Activated T-helper 2 cell treated with anti-CD3 and anti-CD28 coated beads, Interferon-gamma antibody, Interleukin-2, Interleukin-4, amounts not matched to agents 10 μg/mL and 5 μg/mL and 100 μg/mL, durations not matched to agents 14 hours and 24 hours and 36 hours (primary cell): Measurements from ENCODE around the gene ADGRD2. TPM values are rescaled to one million over a fixed set of nuclear protein-coding genes. Genes with fewer than 3 reads are reported as not detected.

Experiments
- DNase-seq: peaks from one replicate; pipeline ENCODE4 v3.0.0; 2021; ENCODE audit warnings: low spot score
- H3K27ac Mint-ChIP-seq: one replicate; pipeline ENCODE4 v1.8.0; 2021; ENCODE audit warnings: mixed read lengths
- H3K27me3 Mint-ChIP-seq: one replicate; pipeline ENCODE4 v1.8.0; 2021; ENCODE audit warnings: low read depth, mixed read lengths
- H3K36me3 Mint-ChIP-seq: one replicate; pipeline ENCODE4 v1.8.0; 2021; ENCODE audit warnings: low read depth, mixed read lengths
- H3K4me1 Mint-ChIP-seq: one replicate; pipeline ENCODE4 v1.8.0; 2021; ENCODE audit warnings: low read depth, mixed read lengths
- H3K4me3 Mint-ChIP-seq: one replicate; pipeline ENCODE4 v1.8.0; 2021; ENCODE audit warnings: low read depth, mild to moderate bottlenecking, moderate library complexity, mixed read lengths
- H3K9me3 Mint-ChIP-seq: one replicate; pipeline ENCODE4 v1.8.0; 2021; ENCODE audit warnings: mixed read lengths
- intact Hi-C: fragments of 100-400 bp; cut with micrococcal nuclease; formaldehyde crosslinking; loops from one replicate; pipeline ENCODE4 v1.15.1; 2023
- total RNA-seq: library from RNA; stranded (reverse); gene quantifications from 2 replicates; pipeline ENCODE4 v1.2.3, GENCODE V29; 2022

Gene ADGRD2
- total RNA-seq, 1 donor from 2014 or later, result not detected

DNA sequence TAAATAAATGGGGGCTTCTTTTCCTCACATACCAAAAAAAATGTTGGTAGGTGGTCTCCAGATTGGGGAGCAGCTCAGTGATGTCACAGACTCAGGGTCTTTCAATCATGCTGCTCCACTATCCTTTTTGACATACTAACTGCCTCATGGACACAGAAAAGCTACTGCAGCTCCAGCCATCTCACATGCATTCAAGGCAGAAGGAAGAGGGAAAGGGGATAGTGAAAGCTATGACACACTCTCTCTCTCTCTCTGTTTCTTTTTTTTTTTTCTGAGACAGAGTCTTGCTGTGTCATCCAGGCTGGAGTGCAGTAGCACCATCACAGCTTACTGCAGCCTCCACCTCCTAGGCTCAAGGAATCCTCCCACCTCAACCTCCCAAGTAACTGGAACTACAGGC is 7.9 kb upstream of the ADGRD2 start:
- H3K4me3 Mint-ChIP-seq, result no peak overlapping the region
- H3K27ac Mint-ChIP-seq, result no peak overlapping the region
- peaks cover 18% of the 10 kb centered on the region for H3K27me3 Mint-ChIP-seq
- H3K4me1 Mint-ChIP-seq, result no peaks in the 10 kb centered on the region
- intact Hi-C loops, result no loop called here
- H3K9me3 Mint-ChIP-seq, result no peaks in the 10 kb centered on the region
- H3K36me3 Mint-ChIP-seq, result no peaks in the 10 kb centered on the region
- DNase-seq, result no peak

DNA sequence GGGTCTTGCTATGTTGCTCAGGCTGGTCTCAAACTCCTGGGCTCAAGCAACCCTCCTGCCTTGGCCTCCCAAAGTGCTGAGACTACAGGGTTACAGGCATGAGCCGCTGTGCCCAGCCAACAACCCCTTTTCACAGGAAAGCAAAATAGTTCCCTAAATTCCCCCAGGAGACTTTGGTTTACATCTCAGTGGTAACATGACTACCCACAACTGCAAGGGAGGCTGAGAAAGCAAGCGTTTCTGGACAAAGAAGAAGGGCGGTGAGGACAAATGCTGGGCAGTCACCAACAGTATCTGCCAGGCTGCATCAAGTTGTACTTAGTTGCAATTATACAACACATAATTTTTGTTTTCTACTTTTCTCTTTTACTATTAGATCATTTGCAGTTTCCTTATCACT is 7.4 kb upstream of the ADGRD2 start:
- Mint-ChIP-seq H3K9me3 (no peaks in the 10 kb centered on the region), H3K27ac (no peak overlapping the region), H3K27me3 (peaks cover 18% of the 10 kb centered on the region), H3K4me3 (no peak overlapping the region), H3K36me3 (no peaks in the 10 kb centered on the region), H3K4me1 (no peaks in the 10 kb centered on the region)
- no peak for DNase-seq
- intact Hi-C loops, result no loop called here

DNA sequence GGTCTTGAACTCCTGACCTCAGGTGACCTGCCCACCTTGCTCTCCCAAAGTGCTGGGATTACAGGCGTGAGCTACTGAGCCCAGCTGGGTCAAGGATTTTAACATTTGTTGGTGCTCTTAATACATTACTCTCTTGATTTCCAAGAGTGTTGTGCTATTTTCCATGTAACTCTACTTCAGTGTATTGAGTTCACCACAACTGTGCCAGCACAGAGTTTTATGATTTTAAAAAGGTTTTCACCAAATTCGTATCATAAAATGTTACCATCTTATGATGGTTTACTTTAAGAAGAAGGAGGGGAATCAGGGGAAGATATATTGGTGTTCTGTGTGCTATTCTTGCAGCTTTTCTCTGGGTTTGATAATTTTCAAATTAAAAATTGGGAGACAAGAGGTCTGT is 6.6 kb upstream of the ADGRD2 start:
- Mint-ChIP-seq H3K4me3 (no peak overlapping the region), H3K9me3 (no peaks in the 10 kb centered on the region), H3K27ac (no peak overlapping the region), H3K36me3 (no peaks in the 10 kb centered on the region), H3K27me3 (peaks cover 18% of the 10 kb centered on the region), H3K4me1 (no peaks in the 10 kb centered on the region)
- intact Hi-C loops, result no loop called here
- no peak for DNase-seq

DNA sequence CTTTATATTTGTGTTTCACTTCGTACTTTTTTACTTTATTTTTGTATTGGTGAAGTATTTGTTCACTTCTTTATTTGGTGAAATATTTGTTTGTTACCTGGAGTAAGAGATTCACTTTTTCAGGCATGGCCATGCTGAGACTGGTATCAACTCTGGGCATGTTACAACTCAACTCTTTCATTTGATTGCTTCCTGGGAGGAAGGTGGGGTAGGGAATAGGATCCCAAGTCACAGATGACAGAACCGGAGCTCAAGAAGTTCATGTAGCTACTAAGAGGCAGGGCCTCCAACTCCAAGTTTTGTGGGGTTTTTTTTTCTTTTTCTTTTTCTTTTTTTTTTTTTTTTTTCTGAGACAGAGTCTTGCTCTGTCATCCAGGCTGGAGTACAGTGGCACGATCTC is 6.1 kb upstream of the ADGRD2 start:
- DNase-seq, result no peak
- intact Hi-C loops, result no loop called here
- H3K27me3 Mint-ChIP-seq, result peaks cover 18% of the 10 kb centered on the region
- H3K4me1 Mint-ChIP-seq, result no peaks in the 10 kb centered on the region
- H3K36me3 Mint-ChIP-seq, result no peaks in the 10 kb centered on the region
- H3K9me3 Mint-ChIP-seq, result no peaks in the 10 kb centered on the region
- no peak overlapping the region for H3K27ac Mint-ChIP-seq
- H3K4me3 Mint-ChIP-seq, result no peak overlapping the region

DNA sequence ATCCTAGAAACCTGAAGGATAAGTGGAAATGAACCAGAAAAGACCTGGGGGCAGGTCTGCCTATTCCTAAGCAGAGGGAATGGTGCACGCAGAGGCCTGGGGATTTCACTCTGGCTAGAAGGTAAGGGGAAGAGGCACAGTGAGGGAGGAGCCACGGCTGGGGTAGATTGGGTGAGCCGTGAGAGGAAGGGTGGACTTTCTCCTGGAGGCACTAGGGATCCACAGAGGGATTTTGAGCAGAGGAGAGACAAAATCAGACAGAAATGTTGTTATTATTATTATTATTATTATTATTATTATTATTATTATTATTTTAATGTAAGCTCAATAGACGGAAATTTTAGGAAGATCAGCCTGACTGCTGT is 3.0 kb upstream of the ADGRD2 start:
- H3K27ac Mint-ChIP-seq, result no peak overlapping the region
- DNase-seq, result no peak
- H3K4me3 Mint-ChIP-seq, result no peak overlapping the region
- no peaks in the 10 kb centered on the region for H3K9me3 Mint-ChIP-seq
- no peaks in the 10 kb centered on the region for H3K36me3 Mint-ChIP-seq
- intact Hi-C loops, result no loop called here
- no peaks in the 10 kb centered on the region for H3K4me1 Mint-ChIP-seq
- H3K27me3 Mint-ChIP-seq, result peaks cover 29% of the 10 kb centered on the region

DNA sequence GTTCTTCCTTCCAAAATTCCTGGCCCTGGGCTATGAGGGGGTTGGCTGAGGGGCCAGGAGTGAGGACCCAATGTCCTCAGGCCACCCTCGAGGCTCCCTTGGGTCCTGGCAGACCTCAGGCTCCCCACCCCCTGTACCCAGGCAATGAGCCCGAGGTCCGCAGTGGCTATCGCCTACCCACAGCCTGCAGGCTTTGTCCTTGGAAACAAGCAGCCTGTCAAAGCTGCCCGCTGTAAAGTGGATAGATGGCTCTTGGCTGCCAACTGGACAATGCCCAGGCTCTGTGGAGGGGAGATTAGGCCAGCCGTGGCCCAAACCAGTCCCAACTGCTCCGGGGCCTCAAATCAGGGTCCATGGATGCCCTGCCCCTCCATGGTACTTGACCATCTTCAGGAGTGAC is 2.2 kb upstream of the ADGRD2 start:
- H3K4me3 Mint-ChIP-seq, result no peak overlapping the region
- H3K27ac Mint-ChIP-seq, result no peak overlapping the region
- intact Hi-C loops, result no loop called here
- H3K4me1 Mint-ChIP-seq, result no peaks in the 10 kb centered on the region
- no peaks in the 10 kb centered on the region for H3K9me3 Mint-ChIP-seq
- no peaks in the 10 kb centered on the region for H3K36me3 Mint-ChIP-seq
- peaks cover 30% of the 10 kb centered on the region for H3K27me3 Mint-ChIP-seq
- DNase-seq, result no peak

DNA sequence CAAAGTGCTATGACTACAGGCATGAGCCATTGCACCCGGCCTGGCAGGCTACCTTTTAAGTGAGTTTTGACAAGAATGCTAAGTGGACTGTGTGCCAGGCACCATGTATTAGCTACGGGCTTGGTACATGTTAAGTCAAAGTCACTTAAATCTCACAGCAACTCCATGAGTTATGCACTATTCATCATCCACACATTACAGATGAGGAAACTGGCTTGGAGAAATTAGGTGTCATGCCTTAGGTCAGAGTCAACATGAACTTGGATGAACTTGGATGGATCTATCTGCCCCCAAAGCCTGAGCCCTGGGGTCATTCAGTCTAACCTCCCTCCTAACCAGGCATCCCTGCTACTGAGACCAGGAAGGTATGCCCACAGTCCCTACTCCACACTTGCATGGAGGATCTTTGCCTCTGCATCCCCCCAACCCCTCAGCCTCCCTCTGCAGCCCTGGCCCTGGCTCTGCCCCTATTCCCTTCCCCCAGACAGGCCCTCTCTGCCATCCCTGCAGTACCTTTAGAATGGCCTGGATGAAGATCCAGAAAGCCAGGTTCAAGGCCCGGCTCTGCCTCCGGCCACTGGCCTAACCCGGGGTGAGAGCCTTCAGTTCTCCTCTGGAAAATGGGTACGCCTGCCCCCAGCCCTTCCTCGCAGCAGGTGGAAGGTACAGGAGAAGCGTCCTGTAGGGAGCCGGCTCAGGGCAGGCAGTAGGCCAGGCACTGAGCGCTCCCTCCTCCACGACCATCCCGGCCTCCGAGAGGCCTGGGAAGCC is 685 bp upstream of the ADGRD2 start:
- intact Hi-C loops, result no loop called here
- Mint-ChIP-seq H3K4me3 (no peak overlapping the region), H3K27ac (no peak overlapping the region), H3K27me3 (peaks cover 28% of the 10 kb centered on the region), H3K4me1 (no peaks in the 10 kb centered on the region), H3K36me3 (no peaks in the 10 kb centered on the region), H3K9me3 (no peaks in the 10 kb centered on the region)
- no peak for DNase-seq

DNA sequence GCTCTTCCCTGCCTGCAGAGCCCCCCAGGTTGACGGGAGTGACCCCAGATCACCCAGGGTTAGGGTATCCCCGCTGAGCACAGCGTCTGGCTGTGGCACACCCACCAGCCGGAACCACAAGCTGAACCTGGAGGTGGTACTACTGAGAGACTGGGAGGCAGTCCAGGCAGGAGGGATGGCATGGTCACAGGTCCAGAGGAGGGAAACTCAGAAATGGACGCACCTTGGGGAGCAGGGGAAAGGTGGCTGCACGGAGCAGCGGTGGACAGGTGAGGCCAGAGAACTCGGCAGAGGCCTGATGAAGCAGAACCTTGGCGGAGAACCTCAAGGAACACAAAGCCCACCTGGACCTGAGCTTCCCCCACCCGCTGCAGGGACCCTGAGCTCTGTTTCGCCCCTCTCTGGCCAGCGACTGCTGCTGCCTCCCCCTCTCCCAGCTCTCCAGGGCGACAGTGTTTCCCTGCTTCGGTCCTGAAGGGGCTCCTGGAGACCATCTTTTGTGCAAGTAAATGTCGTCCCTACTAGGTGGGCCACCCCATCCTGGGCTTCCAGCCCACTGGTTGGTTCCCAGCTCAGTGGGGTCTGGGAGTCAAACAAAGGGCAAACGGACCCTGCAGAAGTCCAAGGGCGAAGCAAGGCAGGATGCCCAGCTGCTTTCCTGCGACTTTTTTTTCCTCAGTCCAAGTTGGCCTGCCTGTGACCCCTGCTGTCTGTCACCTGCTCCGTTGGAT is 845 bp downstream of the ADGRD2 start:
- H3K27ac Mint-ChIP-seq, result no peak overlapping the region
- no peaks in the 10 kb centered on the region for H3K9me3 Mint-ChIP-seq
- H3K36me3 Mint-ChIP-seq, result no peaks in the 10 kb centered on the region
- intact Hi-C loops, result no loop called here
- H3K4me3 Mint-ChIP-seq, result no peak overlapping the region
- no peak for DNase-seq
- H3K27me3 Mint-ChIP-seq, result peaks cover 28% of the 10 kb centered on the region
- H3K4me1 Mint-ChIP-seq, result no peaks in the 10 kb centered on the region

DNA sequence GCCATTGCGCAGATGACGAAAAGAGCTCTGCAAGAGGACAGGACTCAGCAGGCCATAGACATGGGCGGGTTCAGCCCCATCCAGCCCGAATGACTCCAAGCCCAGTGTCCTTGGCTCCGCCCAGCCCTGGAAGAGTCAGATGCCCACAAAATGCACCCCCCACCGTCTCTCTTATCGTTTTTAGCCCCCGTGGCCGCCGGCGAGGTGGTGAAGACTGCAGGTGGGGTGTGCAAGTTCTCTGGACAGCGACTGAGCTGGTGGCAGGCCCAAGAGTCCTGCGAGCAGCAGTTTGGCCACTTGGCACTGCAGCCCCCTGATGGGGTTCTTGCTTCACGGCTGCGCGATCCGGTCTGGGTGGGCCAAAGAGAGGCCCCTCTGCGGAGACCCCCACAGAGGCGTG is 2.1 kb downstream of the ADGRD2 start:
- Mint-ChIP-seq H3K4me1 (no peaks in the 10 kb centered on the region), H3K4me3 (no peak overlapping the region), H3K36me3 (no peaks in the 10 kb centered on the region), H3K27me3 (peaks cover 28% of the 10 kb centered on the region), H3K27ac (no peak overlapping the region), H3K9me3 (no peaks in the 10 kb centered on the region)
- intact Hi-C loops, result no loop called here
- no peak for DNase-seq

DNA sequence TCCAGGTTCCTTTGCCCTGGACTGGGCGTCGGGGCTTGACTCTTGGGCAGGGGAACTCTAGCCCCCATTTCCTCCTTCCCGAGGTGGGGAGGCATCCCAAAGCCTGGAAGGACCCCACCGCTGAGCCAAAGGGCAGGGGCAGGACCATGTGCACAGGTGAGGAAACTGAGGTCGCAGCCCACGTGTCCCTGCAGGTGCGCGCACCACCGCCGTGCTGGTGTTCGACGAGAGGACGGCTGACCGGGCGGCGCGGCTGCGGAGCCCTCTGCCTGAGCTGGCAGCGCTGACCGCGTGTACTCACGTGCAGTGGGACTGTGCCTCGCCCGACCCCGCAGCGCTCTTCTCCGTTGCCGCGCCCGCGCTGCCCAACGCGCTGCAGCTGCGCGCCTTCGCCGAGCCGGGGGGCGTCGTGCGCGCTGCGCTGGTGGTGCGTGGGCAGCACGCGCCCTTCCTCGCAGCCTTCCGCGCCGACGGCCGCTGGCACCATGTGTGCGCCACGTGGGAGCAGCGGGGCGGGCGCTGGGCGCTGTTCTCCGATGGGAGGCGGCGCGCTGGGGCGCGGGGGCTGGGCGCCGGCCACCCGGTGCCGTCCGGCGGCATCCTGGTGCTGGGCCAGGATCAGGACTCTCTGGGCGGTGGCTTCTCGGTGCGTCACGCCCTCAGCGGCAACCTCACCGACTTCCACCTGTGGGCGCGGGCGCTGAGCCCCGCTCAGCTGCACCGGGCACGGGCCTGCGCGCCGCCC is 2.8 kb downstream of the ADGRD2 start:
- no peaks in the 10 kb centered on the region for H3K9me3 Mint-ChIP-seq
- no peak overlapping the region for H3K27ac Mint-ChIP-seq
- no peak for DNase-seq
- intact Hi-C loops, result no loop called here
- H3K4me3 Mint-ChIP-seq, result no peak overlapping the region
- no peaks in the 10 kb centered on the region for H3K4me1 Mint-ChIP-seq
- H3K27me3 Mint-ChIP-seq, result peaks cover 28% of the 10 kb centered on the region
- H3K36me3 Mint-ChIP-seq, result no peaks in the 10 kb centered on the region

DNA sequence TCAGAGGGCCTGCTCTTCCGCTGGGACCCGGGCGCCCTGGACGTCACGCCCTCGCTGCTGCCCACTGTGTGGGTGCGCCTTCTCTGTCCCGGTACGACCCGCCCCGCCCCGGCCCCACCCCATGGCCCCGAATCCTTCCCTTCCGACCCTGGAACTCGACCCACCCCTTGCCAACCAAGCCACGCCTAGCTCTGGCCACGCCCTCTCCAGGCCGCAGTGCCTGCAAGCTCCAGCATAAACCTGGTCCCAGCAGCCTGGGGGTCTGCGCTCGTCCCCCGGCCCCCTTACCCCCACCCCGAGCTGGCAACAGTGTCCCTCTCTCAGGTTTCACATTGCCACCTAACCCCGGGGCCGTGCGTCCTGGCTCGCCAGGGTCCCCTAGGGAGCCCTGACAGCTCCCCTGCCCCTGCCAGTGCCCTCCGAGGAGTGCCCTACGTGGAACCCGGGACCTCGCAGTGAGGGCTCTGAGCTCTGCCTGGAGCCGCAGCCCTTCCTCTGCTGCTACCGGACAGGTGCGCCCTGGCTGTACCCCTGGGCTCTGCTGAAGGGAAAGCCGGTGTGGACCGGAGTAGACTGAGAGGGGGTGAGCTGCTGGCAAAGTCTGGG is 3.4 kb downstream of the ADGRD2 start:
- no peak for DNase-seq
- intact Hi-C loops, result no loop called here
- H3K4me1 Mint-ChIP-seq, result no peaks in the 10 kb centered on the region
- H3K27me3 Mint-ChIP-seq, result peaks cover 28% of the 10 kb centered on the region
- H3K27ac Mint-ChIP-seq, result no peak overlapping the region
- no peaks in the 10 kb centered on the region for H3K36me3 Mint-ChIP-seq
- H3K9me3 Mint-ChIP-seq, result no peaks in the 10 kb centered on the region
- H3K4me3 Mint-ChIP-seq, result no peak overlapping the region

DNA sequence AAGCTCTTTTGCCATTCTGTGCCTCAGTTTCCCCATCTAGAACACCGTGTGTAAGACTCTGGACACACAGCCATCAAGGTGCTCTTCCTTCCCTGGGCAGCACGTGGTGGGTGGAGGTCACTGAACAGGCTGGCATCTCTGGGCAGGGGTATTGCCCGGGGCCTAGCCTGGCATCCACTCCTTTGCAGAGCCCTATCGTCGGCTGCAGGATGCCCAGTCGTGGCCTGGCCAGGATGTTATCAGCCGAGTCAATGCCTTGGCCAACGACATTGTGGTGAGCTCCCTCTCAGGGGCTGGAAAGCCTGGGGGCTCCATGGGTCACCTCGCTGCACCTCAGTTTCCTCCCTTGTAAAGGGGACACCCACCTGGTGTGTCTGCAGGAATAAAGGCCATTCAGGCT is 4.0 kb downstream of the ADGRD2 start:
- no peaks in the 10 kb centered on the region for H3K4me1 Mint-ChIP-seq
- no peaks in the 10 kb centered on the region for H3K9me3 Mint-ChIP-seq
- H3K27ac Mint-ChIP-seq, result no peak overlapping the region
- H3K4me3 Mint-ChIP-seq, result no peak overlapping the region
- no peak for DNase-seq
- intact Hi-C loops, result no loop called here
- H3K27me3 Mint-ChIP-seq, result peaks cover 26% of the 10 kb centered on the region
- H3K36me3 Mint-ChIP-seq, result no peaks in the 10 kb centered on the region
